ENCODE data around the gene AK9.
A peak's percentile ranks its signal among the peaks of the same experiment; 100 is the strongest.
"Not testable (repeated sequence)": the region's sequence is repeated elsewhere in the genome, so short reads cannot be mapped to it uniquely, and the experiment has no call there.

Gene AK9

DNA sequence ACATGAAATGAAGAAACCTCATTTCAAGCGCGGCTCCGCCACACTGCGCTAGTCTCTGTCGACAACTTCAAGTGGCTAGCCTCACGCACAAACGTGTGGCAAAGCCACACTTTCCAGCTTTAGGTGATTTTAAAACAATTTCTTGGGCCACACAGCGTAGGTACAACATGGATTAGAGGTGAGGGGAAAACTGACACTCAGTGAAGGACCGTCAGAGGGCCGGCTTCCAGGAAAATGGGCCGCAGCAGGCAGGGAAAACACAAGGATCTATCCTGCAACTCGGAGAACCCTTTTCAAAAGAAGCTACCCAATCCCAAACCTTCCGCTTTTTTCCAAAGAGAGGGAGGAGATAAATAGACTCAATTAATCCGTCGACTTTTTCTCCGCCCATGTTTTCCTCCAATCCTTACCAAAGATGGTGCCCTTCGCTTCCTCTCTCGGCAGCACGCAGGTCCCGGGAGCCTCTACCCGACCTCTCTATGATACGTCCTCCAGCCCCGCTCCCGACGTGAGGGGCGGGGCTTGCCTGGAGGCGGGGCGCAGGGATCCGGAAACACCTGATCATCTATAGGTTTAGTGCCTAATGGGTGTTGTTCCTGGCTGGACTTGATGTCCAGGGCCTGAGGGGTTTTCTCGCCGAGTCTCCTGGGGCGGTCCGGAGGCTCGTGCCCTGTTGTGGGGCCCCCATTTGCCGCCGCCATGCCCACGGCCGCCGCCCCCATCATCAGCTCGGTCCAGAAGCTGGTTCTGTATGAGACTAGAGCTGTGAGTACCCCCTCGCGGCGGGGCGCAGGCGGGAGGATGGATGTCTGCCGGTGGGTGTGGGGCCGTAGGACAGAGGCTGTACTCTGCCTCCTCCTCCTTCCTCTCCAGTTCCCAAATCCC is at the start of gene AK9, which contains the start of gene FIG4:
Gene AK9 (minus strand): TSS at position 466 of the 885 bp plus-strand sequence. CDS start 15,457 bp downstream, outside the sequence.
Gene FIG4 (plus strand): TSS at position 560 of the 885 bp plus-strand sequence. CDS start 140 bp downstream, at position 700.
- DNase-seq (ENCODE audit: low read depth) = peak; percentile 94

GRCh38 chr6:109740787-109741186 is 49.8 kb upstream of the AK9 start:
- DNase-seq (ENCODE audit: low read depth) = no peak

DNA sequence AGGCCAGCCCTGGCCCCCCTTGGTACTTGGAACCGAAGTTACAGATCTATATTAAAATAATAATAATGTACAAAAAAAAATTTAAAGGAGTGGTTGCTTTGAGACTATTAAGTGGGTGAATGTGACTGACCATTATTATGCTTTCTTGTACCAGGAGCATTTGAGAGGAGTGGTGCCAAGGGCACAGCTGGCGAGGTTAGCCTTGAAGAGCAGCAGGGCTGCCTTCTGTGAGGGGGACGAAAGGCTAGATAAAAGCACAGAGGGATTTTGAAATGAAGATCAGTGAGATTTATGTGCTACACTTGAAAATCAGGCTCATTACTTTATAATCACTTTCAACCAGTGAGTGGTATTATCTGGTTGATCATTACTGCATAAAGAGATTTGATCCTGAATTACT is 48.7 kb upstream of the AK9 start:
- DNase-seq (ENCODE audit: low read depth) = no peak

DNA sequence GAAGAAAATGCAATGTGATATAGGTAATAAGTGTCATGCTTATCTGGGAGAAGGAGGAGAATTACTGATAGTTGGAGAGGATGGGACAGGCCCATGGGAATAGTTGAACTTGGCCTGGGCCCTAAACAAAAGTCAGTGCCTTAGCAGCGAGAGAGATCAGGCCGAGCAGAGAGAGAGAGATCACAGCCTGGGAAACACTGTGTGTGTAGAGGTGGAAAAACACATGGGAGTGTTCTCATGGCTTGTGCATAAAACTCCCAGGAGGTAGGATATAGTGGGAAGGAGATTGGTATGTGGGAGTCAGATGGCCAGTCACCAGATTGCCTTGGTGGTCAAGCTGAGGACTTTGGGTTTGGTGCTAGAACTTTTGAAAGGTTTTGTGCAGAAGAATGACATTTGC is 47.7 kb upstream of the AK9 start:
- DNase-seq (ENCODE audit: low read depth) = no peak

- no peak for DNase-seq (ENCODE audit: low read depth)
Observed at GRCh38 chr6:109738255-109738654, 47.3 kb upstream of the AK9 start.

DNA sequence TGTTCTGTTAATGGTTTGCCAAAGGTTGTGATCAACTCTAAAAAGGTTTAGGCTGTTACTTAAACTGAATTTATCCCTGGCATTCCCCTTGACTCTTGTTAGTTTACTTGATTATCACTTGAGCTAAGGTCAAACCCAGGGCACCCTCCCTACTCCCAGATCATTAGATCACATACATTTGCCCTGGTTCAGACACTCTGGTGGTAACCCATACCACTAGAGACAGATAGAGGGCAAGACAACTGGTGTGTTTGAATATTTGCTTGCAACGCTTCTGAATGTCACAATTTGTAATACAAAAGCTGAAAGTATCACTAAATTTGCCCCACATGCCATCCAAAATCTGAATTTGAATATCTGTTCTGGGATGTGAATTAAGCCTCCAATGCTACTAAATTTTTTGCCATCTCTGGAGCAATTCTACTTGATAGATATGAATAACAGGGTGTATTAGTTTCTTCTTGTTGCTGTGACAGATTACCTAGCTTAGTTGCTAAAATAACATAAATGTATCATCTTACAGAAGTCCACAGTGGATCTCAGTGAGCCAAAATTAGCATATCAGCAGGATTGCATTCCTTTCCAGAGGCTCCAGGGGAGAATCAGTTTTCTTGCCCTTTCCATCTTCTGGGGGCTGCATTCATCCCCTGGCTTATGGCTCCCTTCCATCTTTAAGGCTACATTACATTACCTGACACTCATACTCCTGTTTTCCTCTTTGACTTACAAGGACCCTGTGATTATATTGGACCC is 45.4 kb upstream of the AK9 start:
- DNase-seq (ENCODE audit: low read depth) = no peak

- DNase-seq (ENCODE audit: low read depth) = not testable (repeated sequence)
Observed at GRCh38 chr6:109725250-109725649, 34.2 kb upstream of the AK9 start.

GRCh38 chr6:109722564-109723254 is 31.7 kb upstream of the AK9 start:
- DNase-seq (ENCODE audit: low read depth) = no peak

GRCh38 chr6:109722011-109722410 is 31.0 kb upstream of the AK9 start:
- no peak for DNase-seq (ENCODE audit: low read depth)

- DNase-seq (ENCODE audit: low read depth) = no peak
Observed at GRCh38 chr6:109720311-109720710, 29.3 kb upstream of the AK9 start.

- no peak for DNase-seq (ENCODE audit: low read depth)
Observed at GRCh38 chr6:109718991-109719390, 28.0 kb upstream of the AK9 start.

DNA sequence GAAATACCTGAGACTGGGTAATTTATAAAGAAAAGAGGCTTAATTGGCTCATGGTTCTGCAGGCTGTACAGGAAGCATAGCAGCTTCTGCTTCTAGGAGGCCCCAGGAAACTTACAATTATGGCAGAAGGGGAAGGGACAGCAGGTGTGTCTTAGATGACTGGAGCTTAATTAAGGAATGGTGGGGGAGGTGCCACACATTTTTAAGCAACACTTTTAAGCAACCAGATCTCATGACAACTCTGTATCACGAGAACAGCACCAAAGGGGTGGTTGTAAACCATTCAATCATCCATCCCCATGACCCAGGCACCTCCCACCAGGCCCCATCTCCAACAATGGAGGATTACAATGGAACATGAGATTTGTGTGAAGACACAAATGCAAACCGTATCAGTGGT is 27.0 kb upstream of the AK9 start:
- DNase-seq (ENCODE audit: low read depth) = no peak

- no peak for DNase-seq (ENCODE audit: low read depth)
Observed at GRCh38 chr6:109715616-109716015, 24.6 kb upstream of the AK9 start.

DNA sequence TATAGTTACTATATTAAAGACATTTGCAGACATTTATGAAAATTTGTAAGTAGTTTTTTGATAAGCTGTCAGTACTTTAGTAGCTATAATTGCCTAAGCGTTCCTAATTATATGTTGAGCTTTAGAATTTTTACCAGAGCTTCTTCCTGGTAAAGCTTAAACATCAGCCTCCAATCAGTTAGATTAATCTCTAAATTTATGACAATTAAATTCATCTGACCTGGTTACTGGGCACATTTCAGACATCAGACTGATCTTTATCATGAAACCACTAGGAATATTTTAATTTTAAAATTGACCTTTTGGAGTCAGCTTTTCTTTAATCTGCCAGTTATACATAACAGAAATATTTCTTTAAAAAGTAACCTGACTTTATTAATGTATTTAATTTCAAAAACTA is 23.6 kb upstream of the AK9 start:
- no peak for DNase-seq (ENCODE audit: low read depth)

- no peak for DNase-seq (ENCODE audit: low read depth)
Observed at GRCh38 chr6:109714166-109714565, 23.2 kb upstream of the AK9 start.

- DNase-seq (ENCODE audit: low read depth) = no peak
Observed at GRCh38 chr6:109713097-109713496, 22.1 kb upstream of the AK9 start.

DNA sequence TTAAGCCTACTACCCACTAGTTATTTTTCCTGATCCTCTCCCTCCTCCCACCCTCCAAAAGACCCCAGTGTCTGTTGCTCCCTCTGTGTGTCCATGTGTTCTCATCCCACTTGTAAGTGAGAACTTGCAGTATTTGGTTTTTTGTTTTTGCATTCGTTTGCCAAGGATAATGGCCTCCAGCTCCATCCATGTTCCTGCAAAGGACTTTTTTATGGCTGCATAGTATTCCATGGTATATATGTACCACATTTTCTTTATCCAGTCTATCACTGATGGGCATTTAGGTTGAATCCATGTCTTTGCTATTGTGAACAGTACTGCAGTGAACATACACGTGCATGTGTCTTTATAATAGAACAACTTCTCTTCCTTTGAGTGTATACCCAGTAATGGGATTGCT is 17.1 kb upstream of the AK9 start:
- DNase-seq (ENCODE audit: low read depth) = not testable (repeated sequence)

GRCh38 chr6:109706513-109706912 is 15.5 kb upstream of the AK9 start:
- DNase-seq (ENCODE audit: low read depth) = no peak

DNA sequence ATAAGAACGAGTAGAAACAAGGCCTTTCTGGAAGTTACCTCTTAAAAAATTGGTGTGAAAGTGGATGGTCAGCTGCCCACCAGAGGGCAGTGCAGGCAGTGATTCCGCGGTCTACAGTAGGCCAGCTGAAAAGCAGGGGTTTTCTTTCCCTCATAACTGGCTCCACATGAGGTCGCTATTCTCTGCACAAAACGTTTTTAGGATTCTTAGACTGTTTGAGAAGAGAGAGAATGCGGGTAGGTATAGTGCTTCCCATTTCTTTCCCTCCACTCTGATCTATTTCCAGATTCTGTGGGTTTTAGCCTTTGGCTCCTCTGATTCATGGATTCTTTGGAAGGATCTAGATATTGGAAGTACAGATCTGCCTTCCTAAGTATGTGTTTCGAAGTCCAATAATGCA is 14.3 kb upstream of the AK9 start:
- DNase-seq (ENCODE audit: low read depth) = peak; percentile 85

- DNase-seq (ENCODE audit: low read depth) = no peak
Observed at GRCh38 chr6:109702791-109703190, 11.8 kb upstream of the AK9 start.

GRCh38 chr6:109701774-109702173 is 10.8 kb upstream of the AK9 start:
- DNase-seq (ENCODE audit: low read depth) = no peak

GRCh38 chr6:109701221-109701620 is 10.2 kb upstream of the AK9 start:
- DNase-seq (ENCODE audit: low read depth) = no peak

- no peak for DNase-seq (ENCODE audit: low read depth)
Observed at GRCh38 chr6:109696355-109696754, 5.4 kb upstream of the AK9 start.
